ENCODE results near the gene TEDC1.
A peak's percentile ranks its signal among the peaks of the same experiment; 100 is the strongest.

TEDC1 gene

GRCh38 chr14:105498430-105499255 lies 7.6 kb downstream of the TEDC1 start:
- peak; percentile 58 for DNase-seq

- peak; percentile 75 for DNase-seq
Observed at GRCh38 chr14:105499256-105500035, 8.4 kb downstream of the TEDC1 start.

- peak; percentile 50 for DNase-seq
Observed at GRCh38 chr14:105500036-105500725, 9.1 kb downstream of the TEDC1 start.

GRCh38 chr14:105500726-105501101 lies 9.7 kb downstream of the TEDC1 start:
- peak; percentile 48 for DNase-seq

- DNase-seq, result no peak
Observed at GRCh38 chr14:105501504-105502291, 10.7 kb downstream of the TEDC1 start.

GRCh38 chr14:105502446-105503295 lies 11.6 kb downstream of the TEDC1 start:
- DNase-seq, result no peak

GRCh38 chr14:105503296-105503640 lies 12.2 kb downstream of the TEDC1 start:
- DNase-seq, result no peak

- no peak for DNase-seq
Observed at GRCh38 chr14:105503935-105504692, 13.1 kb downstream of the TEDC1 start.

GRCh38 chr14:105505101-105505500 lies 14.1 kb downstream of the TEDC1 start:
- peak; percentile 47 for DNase-seq

GRCh38 chr14:105507247-105507646 lies 16.2 kb downstream of the TEDC1 start:
- no peak for DNase-seq

GRCh38 chr14:105508069-105508468 lies 17.0 kb downstream of the TEDC1 start:
- no peak for DNase-seq

- DNase-seq, result no peak
Observed at GRCh38 chr14:105508601-105509000, 17.6 kb downstream of the TEDC1 start.

- no peak for DNase-seq
Observed at GRCh38 chr14:105517096-105517495, 26.1 kb downstream of the TEDC1 start.

GRCh38 chr14:105519946-105520698 lies 29.1 kb downstream of the TEDC1 start:
- DNase-seq, result no peak

GRCh38 chr14:105525326-105525725 lies 34.3 kb downstream of the TEDC1 start:
- DNase-seq, result no peak

GRCh38 chr14:105525861-105526775 lies 35.1 kb downstream of the TEDC1 start, which contains the start of gene TMEM121:
TMEM121 (plus strand) TSS chr14:105526583; CDS start chr14:105528835, 2,252 bp downstream.
- DNase-seq, result no peak

GRCh38 chr14:105526776-105527380 lies 35.8 kb downstream of the TEDC1 start:
- DNase-seq, result no peak

- no peak for DNase-seq
Observed at GRCh38 chr14:105527381-105527825, 36.4 kb downstream of the TEDC1 start.
